Iris pigment epithelial cell (primary cell): ENCODE measurements around the gene HELZ2.
"Not testable (repeated sequence)": the region's sequence is repeated elsewhere in the genome, so short reads cannot be mapped to it uniquely, and the experiment has no call there.

ENCODE experiments used
- DNase-seq: peaks from one replicate; pipeline ENCODE4 v3.0.0-alpha.2; 2011; ENCODE audit warnings: low read depth

HELZ2 gene, protein sequence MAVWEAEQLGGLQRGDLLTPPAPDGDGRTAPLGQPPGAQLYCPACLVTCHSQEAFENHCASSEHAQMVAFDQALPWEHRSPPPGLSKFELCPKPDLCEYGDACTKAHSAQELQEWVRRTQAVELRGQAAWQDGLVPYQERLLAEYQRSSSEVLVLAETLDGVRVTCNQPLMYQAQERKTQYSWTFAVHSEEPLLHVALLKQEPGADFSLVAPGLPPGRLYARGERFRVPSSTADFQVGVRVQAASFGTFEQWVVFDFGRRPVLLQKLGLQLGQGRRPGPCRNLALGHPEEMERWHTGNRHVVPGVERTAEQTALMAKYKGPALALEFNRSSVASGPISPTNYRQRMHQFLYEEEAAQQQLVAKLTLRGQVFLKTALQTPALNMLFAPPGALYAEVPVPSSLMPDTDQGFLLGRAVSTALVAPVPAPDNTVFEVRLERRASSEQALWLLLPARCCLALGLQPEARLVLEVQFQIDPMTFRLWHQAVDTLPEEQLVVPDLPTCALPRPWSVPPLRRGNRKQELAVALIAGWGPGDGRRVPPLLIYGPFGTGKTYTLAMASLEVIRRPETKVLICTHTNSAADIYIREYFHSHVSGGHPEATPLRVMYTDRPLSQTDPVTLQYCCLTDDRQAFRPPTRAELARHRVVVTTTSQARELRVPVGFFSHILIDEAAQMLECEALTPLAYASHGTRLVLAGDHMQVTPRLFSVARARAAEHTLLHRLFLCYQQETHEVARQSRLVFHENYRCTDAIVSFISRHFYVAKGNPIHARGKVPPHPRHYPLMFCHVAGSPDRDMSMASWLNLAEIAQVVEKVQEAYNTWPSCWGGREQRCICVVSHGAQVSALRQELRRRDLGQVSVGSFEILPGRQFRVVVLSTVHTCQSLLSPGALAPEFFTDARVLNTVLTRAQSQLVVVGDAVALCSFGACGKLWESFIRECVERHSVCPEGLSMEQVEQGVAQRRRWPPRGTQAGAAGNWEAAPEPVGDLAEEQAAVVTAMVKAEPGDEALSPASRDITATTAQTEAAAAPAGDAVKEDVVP (N-terminal part only)

DNA sequence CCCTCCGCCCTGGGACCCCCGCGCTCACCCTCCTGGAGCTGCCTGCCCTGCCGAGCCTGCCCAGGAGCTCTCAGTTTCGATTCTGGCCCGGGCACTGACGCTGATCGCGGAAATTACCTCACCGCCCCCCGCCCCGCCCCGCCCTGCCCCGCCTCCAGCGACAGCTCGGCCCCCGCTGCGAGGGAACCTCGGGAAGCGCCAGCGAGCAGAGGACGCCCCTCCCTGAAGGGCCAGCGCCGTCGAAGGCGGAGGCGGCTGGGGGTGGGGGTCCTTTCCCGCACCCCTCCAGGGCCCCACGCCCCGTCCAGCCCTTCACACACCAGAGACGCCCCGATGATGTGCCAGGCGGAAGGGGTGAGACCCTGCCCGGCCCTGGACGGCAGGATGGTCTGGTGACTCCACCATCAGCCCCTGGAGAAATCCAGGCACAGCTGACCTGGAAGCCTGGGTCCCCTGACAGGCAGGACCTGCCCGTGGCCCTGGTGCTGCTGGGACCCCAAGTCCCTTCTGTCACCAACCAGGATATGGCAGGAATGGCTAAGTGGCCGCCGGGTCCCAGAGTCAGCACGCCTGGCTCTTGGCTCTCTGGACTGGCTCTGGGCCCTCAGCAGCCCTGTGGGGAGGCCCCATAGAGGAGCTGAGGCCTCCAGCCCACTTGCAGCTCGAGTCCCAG, at the start of gene HELZ2:
Gene HELZ2 (minus strand): TSS at position 84 of the 673 bp plus-strand sequence. CDS start 1,854 bp downstream, outside the sequence.
- peak; percentile 67 for DNase-seq

DNA sequence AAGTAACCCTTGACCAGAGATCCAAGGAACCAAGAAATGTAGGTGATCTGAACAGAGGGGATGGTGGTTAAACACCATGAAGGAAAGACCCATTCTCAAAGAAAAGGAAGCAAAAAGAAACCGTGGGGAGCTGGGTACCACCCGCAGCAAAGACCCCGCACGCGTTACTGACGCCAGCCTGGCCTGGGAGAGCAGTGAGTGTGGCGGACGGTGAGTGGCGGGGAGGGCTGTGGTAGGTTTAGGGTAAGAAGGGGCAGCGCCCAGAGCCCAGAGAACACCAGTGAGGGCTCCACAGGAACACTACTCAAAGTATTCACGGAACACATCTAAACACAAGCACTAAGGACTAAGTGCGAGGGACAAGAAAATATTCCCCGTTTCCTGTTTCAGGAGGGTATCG, 48.7 kb upstream of the HELZ2 start:
- no peak for DNase-seq

DNA sequence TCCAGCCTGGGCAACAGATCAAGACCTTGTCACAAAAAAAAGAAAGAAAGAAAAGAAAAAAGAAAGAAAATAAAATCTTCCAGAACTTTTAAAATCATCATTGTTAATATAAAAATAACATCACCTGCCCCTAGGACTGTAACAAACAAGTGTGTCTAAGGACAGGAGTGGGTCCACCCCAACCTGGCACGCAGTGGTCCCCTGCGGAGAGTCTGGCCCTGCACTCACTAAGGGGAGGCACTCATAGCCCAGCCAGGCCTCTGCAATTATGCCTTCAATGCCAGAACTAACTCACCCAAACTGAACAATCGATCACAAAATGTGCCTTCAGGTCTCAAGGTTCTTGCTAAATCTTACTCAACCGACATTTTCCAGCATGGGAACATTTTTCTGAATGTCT, 48.1 kb upstream of the HELZ2 start:
- DNase-seq, result no peak

DNA sequence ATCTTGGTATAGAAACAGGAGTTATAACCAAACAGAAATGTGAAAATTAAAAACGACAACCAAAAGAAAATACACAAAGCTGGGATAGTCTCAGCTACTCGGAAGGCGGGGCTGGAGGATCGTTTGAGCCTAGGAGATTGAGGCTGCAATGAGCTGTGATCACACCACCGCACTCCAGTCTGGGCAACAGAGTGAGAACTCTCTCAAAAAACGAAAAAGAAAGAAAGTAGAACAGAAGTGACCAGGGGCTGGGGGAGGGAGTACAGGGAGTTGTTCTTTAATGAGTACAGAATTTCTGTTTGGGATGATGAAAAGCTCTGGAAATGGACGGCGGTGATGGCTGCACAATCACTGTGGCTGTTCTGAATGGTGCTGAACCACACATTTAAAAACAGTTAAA, 47.0 kb upstream of the HELZ2 start:
- no peak for DNase-seq

DNA sequence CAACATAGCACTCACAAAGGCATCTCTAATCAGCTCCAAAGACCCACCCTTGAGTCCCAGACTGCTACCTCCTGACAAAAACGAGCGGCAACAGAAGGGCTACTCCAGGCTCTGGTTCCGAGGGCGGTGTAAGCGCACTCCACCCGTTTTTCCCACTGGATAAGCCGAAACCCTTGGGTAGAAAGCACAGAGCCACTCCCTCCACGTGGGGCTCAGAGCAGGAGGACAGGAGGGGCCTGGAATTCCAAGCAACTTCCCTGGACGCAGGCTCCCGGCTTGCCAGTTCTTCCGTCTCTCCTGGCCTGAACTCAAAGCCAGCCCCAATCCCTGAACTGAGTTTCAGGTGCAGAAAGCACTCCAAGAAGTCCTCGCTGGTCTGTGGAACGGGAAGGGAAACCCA, 45.5 kb upstream of the HELZ2 start:
- no peak for DNase-seq

DNA sequence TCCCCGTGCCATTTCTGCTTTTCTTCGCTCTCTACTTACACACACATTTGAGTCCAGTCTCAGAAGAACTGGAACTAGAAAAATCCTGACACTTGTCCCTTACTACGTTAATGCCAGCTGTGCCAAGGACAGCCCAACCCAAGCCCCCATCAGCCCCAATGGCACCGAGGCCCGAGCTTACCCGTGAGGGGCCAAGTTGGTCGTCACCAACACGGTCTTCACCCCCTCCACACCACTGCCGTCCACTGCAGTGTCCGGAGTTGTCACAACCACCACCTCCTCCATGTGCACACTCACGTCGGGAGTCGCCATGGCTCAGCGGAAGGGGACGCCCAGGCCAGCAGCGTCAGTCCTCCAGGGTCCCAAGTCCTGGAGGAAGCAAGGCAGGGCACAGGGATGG, 45.0 kb upstream of the HELZ2 start:
- DNase-seq, result no peak

DNA sequence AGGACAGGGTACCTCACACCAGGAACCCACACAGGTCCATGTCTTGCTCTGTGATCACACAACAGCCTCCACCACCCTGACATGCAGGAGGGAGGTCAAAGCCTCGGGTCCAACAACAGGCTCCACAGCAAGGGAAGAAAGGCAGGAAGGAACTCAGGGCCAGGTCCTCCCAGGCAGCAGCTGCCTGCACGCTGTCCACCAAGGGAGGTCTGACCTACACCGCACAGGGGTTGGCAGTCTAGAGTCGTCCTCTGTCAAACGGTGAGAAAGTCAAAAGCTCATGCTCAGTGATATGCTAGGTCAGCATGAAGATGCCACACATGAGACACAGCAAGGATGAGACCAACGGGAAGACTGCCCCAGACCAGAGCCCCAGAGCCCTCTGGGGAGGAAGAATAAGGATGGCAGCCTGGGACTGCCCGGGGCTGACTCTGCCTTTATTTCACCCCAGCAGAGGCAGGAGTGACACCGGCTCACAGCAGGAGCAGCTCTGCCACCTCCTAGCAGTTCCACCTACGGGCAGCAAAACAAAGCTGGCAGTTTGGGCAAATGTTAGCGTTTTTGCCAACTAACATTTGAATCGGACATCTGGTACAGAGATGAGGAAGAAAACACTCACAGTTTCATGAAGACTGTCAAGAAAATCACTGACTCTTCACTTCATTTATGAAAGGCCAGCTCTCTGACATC, 44.4 kb upstream of the HELZ2 start:
- no peak for DNase-seq

DNA sequence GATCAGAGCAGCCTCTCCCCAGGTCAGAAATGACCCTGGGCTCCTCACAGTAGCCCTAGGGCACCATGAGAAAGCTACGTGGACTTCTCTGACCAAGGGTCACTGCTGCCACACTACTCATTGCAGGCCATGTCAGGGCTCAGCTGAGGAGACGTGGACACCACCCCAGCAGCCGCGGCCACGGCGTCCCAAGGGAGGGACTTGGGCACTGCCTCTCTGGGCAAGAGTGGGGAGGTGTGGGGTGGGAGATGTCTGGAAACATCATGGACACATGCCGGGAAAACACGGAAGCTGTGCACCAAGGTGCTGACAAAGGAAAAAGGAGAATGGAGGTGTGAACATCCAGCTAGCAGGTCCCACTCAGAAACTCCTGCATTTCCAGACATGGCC, 43.8 kb upstream of the HELZ2 start:
- DNase-seq, result no peak

DNA sequence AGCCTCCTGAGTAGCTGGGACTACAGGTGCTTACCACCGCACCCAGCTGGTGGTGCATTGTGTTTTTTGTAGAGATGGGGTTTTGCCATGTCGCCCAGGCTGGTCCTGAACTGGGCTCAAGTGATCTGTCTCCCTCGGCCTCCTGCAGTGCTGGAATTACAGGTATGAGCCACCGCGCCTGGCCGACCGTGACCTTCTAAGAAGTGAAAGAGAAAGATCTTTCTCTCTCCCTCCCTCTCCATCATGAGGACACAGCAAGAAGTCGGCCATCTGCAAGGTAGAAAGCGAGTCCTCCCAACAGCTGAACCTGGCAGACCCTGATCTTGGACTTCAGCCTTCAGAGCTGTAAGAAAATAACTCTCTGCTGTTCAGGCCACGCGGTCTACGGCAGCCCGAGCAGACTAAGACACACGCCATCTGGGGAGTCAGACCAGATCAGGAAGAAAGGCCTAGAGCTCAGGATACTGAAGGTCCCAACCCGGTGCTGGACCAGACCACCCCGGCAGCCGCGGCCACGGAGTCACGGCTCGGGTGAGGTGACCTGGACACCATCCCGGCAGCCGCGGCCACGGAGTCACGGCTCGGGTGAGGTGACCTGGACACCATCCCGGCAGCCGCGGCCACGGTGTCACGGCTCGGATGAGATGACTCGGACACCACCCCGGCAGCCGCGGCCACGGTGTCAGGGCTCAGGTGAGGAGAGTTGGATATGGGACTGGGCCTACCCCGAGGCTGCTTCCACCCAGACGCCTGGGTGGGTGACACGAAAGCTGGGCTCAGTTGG, 43.2 kb upstream of the HELZ2 start:
- no peak for DNase-seq

DNA sequence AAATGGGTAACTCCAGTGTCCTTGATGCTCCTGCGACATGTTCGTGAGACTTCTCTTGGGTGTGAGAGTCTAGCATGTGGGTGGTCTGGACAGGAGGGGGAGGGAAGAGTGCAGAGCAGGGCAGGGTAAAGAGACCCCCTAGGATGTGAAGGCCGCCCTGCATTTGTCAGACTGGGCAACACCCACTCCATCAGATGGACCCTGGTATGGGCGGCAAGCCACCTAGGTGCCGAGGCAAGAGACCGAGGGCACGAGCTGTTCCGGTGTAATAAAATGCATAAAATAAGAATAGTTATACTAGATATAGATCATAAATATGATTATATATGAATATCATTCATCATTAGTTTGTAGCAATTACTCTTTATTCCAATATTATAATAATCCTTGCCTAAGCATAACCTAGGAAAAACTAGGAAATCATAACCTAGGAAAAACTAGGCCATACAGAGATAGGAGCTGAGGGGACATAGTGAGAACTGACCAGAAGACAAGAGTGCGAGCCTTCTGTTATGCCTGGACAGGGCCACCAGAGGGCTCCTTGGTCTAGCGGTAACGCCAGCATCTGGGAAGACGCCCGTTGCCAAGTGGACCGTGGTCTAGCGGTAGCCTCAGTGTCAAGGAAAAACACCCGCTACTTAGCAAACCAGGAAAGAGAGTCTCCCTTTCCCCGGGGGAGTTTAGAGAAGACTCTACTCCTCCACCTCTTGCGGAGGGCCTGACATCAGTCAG, 40.0 kb upstream of the HELZ2 start:
- DNase-seq, result not testable (repeated sequence)

DNA sequence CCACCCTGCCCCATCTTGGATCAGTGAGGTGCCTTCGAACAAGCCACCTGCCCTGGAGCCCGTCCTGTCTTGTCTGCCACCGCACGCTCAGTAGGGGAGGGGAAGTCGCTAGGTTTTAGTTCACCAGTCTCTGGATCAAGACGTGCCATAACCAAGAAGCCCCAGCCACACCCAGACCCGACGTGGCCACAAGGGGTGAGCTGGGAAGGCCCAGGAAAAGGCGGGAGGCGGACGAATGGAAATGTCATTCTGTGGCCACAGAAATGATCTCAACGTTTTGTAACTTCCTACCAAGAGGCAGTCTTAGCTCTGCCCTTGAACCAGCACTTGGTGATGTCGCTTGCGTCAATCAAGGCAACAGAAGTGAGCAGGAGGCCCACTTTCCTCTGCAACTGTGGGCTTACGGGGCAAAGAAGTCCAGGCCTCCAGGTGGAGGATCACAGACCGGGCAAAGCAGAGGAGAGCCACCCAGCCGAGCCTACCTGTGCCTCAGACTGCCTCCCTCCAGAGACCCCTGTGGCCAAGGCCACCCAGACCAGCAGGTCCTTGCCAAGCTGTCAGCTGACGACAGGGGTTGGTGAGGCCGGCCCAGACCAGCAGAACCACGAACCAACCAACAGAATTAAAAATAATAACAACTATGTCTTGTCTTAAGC, 38.4 kb upstream of the HELZ2 start:
- DNase-seq, result peak; percentile 59

DNA sequence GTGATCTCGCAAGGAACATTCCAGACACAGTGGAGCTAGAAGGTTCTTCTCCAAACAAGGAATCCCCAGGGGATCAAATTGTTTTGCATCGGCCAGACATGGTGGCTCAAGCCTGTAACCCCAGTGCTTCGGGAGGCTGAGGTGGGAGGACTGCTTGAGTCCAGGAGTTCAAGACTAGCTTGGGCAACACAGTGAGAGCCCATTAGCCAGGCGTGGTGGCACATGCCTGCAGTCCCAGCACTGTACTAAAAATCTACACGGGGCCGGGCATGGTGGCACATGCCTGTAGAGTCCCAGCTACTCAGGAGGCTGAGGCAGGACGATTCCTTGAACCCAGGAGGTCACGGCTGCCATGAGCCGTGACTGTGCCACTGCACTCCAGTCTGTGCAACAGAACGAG, 37.6 kb upstream of the HELZ2 start:
- DNase-seq, result no peak

DNA sequence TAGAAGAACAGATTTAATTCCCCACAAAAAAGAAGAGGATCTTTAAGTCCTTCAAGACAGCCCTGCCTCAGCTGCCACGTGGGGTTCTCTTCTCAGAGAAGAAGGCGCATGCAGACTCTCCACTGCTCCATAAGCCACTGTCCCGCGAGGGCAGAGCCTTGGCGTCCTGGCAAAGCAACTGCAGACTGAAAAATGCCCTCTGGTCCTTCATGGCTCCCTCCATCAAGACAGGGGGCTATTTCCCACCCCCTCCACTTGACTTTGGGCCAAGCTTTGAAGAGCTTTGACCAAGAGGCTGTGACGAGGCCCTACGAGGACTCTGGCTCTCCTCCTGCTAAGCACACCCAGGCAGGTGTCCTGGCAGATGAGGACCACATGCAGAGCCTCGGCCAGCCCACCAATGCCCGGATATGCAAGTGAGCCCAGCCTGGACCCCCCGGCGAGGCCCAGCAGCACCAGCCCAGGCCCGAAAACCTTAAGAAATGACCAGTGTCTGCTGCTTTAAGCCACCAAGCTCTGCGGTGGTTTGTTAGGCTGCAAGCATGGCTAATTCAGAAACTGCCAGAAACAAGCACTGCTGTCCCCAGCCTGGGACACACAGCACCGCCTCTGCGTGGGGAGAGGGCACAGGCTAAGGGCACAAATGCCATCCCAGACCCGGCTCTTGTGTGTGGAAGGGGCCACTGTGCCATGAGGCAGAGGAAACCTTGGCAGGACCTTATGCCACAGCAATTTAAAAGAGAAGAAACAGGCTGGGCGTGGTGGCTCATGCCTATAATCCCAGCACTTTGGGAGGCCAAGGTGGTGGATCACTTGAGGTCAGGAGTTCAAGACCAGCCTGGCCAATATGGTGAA, 36.8 kb upstream of the HELZ2 start:
- no peak for DNase-seq

DNA sequence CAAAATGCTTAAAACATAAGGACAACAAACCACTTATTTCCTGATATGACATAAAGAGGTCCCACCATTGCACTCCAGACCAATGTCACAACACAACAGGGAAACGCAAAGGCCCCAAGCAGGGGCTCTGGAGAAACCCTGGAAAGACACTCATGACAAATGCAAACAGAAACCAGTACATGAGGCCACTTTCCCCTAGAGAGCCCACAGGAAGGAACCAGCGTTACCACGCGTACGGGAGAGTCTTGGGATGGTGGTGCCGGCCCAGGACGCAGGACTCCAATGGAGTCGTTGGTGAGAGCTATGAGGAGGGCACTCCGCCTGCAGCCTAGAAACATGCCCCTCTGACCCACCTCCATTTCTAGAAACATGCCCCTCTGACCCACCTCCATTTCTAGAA, 32.6 kb upstream of the HELZ2 start:
- DNase-seq, result no peak

DNA sequence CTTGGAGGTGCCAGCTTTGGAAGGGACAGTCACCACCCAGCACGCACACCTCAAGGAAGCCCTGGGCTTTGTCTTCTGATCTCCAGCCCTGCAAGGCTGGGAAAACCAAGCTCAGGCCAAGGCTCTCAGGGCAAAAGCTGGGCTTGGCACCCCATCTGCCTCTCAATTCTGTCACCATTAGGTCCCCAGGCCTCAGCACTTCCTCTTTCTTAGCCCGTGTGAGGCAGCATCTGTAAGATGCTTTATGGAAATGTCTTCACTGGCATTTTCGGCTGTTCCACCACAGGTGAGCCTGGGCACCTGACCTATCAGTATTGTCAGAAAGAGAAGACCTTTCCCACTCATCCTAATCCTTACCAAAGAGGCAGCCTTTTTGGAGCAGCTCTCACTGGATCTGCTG, 28.3 kb upstream of the HELZ2 start:
- DNase-seq, result no peak

DNA sequence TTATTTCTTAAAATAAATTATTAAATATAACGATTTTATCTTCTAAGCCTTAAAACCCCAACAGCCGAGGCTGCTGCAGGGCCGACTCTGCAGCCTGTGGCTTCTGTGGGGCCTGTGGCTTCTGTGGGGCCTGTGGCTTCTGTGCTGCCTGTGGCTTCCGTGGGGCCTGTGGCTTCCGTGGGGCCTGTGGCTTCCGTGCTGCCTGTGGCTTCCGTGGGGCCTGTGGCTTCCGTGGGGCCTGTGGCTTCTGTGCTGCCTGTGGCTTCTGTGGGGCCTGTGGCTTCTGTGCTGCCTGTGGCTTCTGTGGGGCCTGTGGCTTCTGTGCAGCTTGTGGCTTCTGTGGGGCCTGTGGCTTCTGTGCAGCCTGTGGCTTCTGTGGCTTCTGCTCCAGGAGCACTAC, 27.6 kb upstream of the HELZ2 start:
- DNase-seq, result not testable (repeated sequence)

DNA sequence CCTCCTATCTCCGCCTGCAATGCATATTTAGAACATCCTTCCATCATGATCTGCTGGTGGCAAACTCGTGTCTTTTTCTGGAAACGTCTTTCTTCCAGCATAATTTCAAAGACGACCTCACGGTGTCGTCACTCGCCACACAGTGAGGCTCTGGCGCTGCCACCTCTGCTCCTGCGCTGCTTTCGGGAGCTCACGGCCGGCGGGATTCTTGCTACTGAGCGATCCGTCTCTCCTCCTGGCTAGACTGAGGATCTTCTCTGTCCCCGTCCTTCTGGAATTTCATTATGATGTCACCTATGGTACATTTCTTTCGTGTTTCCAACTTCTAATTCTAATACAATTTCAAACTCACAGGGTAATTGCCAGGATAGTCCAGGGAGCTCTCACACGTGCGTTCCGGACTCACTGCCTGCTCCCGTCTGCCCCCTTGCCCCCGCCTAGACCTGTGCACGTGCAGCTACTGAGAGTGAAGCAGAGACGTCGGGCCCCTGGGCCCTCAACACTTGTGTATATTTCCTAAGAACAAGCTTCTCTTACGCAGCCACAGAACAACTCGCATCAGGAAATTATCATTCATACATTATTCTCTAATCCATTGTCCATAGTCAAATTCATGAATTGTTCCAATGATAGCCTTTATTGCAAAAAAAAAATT, 25.5 kb upstream of the HELZ2 start:
- DNase-seq, result no peak
